Gastroesophageal sphincter (tissue), 4 donors: ENCODE results near the gene P4HB. TPM values are rescaled to one million over a fixed set of nuclear protein-coding genes. Genes with fewer than 3 reads are reported as not detected.

Source experiments
- ATAC-seq: fragments of 150-250 bp; one replicate; pipeline ENCODE4 v1.9.1; 2016; ENCODE audit warnings: mild to moderate bottlenecking, moderate library complexity
- H3K27ac ChIP-seq, 4 donors: fragments of 200-600 bp; sonication (generic) in 3 of 4; 1 replicate in 3 of 4; 2 replicates in 1 of 4; pipeline ENCODE4 v1.5.1; 2016 to 2019
- H3K27me3 ChIP-seq: fragments of 200-600 bp; sonication (generic); one replicate; pipeline ENCODE4 v1.5.1; 2019
- H3K36me3 ChIP-seq, 2 donors: fragments of 200-600 bp; sonication (generic); one replicate each; pipeline ENCODE4 v1.5.1; 2019; ENCODE audit warnings: control low read depth in 1 of 2
- H3K4me1 ChIP-seq, 3 donors: fragments of 200-600 bp; sonication (generic); 1 replicate in 2 of 3; 2 replicates in 1 of 3; pipeline ENCODE4 v1.5.1; 2016 to 2019; ENCODE audit warnings: control low read depth in 2 of 3
- H3K4me3 ChIP-seq, 2 donors: fragments of 200-600 bp; sonication (generic); one replicate each; pipeline ENCODE4 v1.5.1; 2019; ENCODE audit warnings: mild to moderate bottlenecking in 1 of 2, moderate library complexity in 1 of 2
- H3K9me3 ChIP-seq, 3 donors: fragments of 200-600 bp; sonication (generic); one replicate each; pipeline ENCODE4 v1.5.1; 2017 to 2019; ENCODE audit warnings: control low read depth in 2 of 3
- CTCF ChIP-seq, 4 experiments: fragments of 200-600 bp in 2 of 4; fragments of 450-650 bp in 2 of 4; sonication (generic) in 1 of 4; IDR thresholded peaks; one replicate each; pipeline ENCODE4 v1.5.1; 2017 to 2019; ENCODE audit warnings: antibody characterized with exemption in 4 of 4, mild to moderate bottlenecking in 2 of 4, moderate library complexity in 2 of 4
- EP300 ChIP-seq: sonication (generic); formaldehyde crosslinking; IDR thresholded peaks from one replicate; pipeline ENCODE4 v1.6.1; 2017; ENCODE audit warnings: antibody characterized with exemption, mild to moderate bottlenecking
- POLR2A ChIP-seq, 2 donors: fragments of 450-650 bp; IDR thresholded peaks; one replicate each; pipeline ENCODE4 v1.6.1; 2017; ENCODE audit warnings: antibody characterized with exemption in 2 of 2, mild to moderate bottlenecking in 2 of 2, moderate library complexity in 1 of 2
- POLR2AphosphoS5 ChIP-seq: sonication (generic); formaldehyde crosslinking; IDR thresholded peaks from one replicate; pipeline ENCODE4 v1.6.1; 2017; ENCODE audit warnings: antibody characterized with exemption
- WGBS, 2 donors: methylation state at CpG; one replicate each; pipeline ENCODE4 v1.1.5; 2018; ENCODE audit warnings: low coverage in 1 of 2; 5-methylcytosine and 5-hydroxymethylcytosine counted together
- total RNA-seq, 4 donors: library from RNA; depleted of rRNA; stranded (reverse); fragments of >200 nt; gene quantifications; one replicate each; pipeline ENCODE4 v1.1.0, GENCODE V29; 2016

Gene P4HB
- total RNA-seq, 4 donors from 2014 or later = 257 to 365 (median 324) TPM

DNA sequence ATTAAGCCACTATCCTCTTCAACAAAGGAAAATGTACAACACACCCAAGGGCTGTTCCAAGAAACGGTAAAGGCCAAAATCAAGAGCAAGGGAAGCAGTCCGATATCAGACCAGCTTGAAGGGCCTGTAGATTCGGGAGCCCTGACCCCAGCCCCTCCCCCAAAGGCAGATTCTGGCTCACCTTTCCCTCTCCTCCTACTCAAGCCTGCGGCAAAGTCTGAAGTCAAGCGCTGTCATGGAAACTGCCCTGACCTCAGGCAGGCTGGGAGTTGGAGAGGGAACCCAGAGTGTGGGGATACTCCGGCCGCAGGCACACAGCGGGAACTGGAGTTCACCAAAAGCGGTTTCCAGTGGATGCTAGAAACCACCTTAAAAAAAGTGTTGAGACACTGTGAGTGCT, 29.3 kb upstream of the P4HB start:
- no peak overlapping the region for H3K27ac ChIP-seq
- ATAC-seq = no peak
- no peak overlapping the region for H3K4me3 ChIP-seq
- H3K27me3 ChIP-seq = no peaks in the 10 kb centered on the region
- H3K9me3 ChIP-seq = no peaks in the 10 kb centered on the region
- 80 to 87% methylated on average over 8 to 9 of the region's 9 CpGs for WGBS, 2 donors
- TF ChIP-seq CTCF (IDR thresholded peaks at IDR 0.05) (no peak), EP300 (no peak), POLR2A (IDR thresholded peaks at IDR 0.05) (no peak), POLR2AphosphoS5 (no peak)
- H3K4me1 ChIP-seq = peaks cover 2 to 41% (median 16%) of the 10 kb centered on the region in 3 donors
- peaks cover 0 to 66% of the 10 kb centered on the region in 2 donors for H3K36me3 ChIP-seq

DNA sequence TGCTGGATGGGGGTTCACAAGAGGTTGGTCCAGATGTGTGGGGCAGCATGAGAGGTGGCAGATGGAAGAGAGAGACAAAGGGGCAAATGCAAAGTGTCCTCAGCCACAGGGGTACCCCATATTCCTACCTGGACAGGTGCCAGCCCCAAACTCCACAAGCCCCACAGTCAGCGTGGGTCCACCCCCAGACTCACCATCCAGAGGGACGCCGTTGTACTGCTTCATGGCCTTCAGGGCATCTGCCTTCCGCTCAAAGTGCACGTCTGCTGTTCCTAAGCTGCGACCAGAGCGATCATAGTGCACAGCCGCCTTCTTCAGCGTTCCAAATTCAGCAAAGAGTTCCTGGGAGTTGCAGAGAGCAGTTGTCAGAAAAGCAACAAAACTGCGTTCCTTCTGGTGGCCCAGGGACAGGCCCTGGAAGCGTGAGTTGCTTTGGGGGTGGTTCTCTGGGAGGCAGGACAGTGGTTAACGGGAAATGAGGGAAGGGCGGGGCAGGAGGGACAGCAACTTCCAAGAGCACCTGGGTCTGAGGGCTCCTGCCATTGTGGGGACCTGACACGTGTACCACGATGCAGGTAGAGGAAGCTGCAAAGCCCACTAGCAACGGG, 28.8 kb upstream of the P4HB start:
- H3K9me3 ChIP-seq = no peaks in the 10 kb centered on the region
- no peak for TF ChIP-seq POLR2A (IDR thresholded peaks at IDR 0.05)
- TF ChIP-seq POLR2AphosphoS5 = no peak
- no peak for TF ChIP-seq EP300
- TF ChIP-seq CTCF (IDR thresholded peaks at IDR 0.05) = no peak
- no peak overlapping the region for H3K27ac ChIP-seq
- peaks cover 0 to 66% of the 10 kb centered on the region in 2 donors for H3K36me3 ChIP-seq
- H3K4me1 ChIP-seq = peaks cover 2 to 41% (median 16%) of the 10 kb centered on the region in 3 donors
- H3K4me3 ChIP-seq = no peak overlapping the region
- ATAC-seq = no peak
- 88 to 90% methylated on average over 7 to 8 of the region's 16 CpGs for WGBS, 2 donors
- H3K27me3 ChIP-seq = no peaks in the 10 kb centered on the region

- H3K27me3 ChIP-seq = no peaks in the 10 kb centered on the region
- peaks cover 0 to 69% of the 10 kb centered on the region in 2 donors for H3K36me3 ChIP-seq
- H3K9me3 ChIP-seq = no peaks in the 10 kb centered on the region
- 89 to 94% methylated on average over 11 to 12 of the region's 44 CpGs for WGBS, 2 donors
- H3K4me3 ChIP-seq = no peak overlapping the region
- ATAC-seq = no peak
- peaks cover 2 to 37% (median 16%) of the 10 kb centered on the region in 3 donors for H3K4me1 ChIP-seq
- TF ChIP-seq POLR2AphosphoS5 (no peak), EP300 (no peak), POLR2A (IDR thresholded peaks at IDR 0.05) (no peak), CTCF (IDR thresholded peaks at IDR 0.05) (no peak)
- H3K27ac ChIP-seq = no peak overlapping the region
Measured at GRCh38 chr17:81888105-81888987, 28.0 kb upstream of the P4HB start.

DNA sequence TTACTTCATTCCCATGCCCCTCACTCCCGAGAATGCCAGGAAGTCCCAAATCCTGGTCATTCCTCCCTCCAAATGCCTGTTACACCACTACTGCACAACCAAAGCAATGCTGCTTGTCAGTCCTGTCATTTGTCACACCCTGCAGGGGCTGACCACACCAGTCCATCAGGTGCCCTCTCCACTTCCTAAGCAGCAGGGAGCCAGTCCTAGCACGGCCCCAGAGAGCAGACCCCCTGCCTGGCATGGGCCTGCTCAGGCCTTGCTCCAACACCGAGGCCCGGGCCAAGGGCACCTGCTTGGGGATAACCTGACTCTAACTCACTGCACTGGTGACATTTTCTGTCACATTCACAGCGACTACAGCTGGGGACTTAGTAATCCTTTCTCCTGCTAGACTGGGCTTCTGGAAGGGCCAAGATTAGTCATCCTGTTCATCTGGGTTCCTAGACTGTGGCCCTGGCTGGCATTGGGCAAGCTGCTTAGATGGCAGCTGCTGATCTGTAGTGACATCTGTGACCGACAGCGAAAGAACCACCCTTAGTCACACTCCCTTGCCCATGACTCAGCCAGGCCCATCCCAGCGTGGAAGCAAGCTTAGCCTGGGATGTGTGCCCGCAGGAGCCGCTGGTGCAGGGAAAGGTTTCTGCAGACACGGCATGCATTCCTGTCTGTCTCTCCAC, 25.7 kb upstream of the P4HB start:
- 82% methylated on average over 6 of the region's 11 CpGs; no CpG with 5 or more reads in 1 of the 2 donors for WGBS, 2 donors
- no peak for ATAC-seq
- H3K27me3 ChIP-seq = no peaks in the 10 kb centered on the region
- H3K36me3 ChIP-seq = peaks cover 0 to 91% of the 10 kb centered on the region in 2 donors
- H3K4me3 ChIP-seq = no peak overlapping the region
- peaks cover 2 to 22% (median 10%) of the 10 kb centered on the region in 3 donors for H3K4me1 ChIP-seq
- H3K27ac ChIP-seq = no peak overlapping the region
- TF ChIP-seq POLR2A (IDR thresholded peaks at IDR 0.05) (no peak), POLR2AphosphoS5 (no peak), CTCF (IDR thresholded peaks at IDR 0.05) (no peak), EP300 (no peak)
- no peaks in the 10 kb centered on the region for H3K9me3 ChIP-seq
